ENCODE results near the gene HAPLN2. TPM values are rescaled to one million over a fixed set of nuclear protein-coding genes. Genes with fewer than 3 reads are reported as not detected.
A peak's percentile ranks its signal among the peaks of the same experiment; 100 is the strongest.

Gene HAPLN2
- polyA plus RNA-seq: not detected

- DNase-seq: no peak
- no peak within 1 kb of the TSS for H3K27ac Mint-ChIP-seq
- no peaks in the 10 kb centered on the region for H3K4me1 Mint-ChIP-seq
- no peaks in the 10 kb centered on the region for H3K9me3 Mint-ChIP-seq
- H3K4me3 Mint-ChIP-seq: no peak within 1 kb of the TSS
- H3K27me3 Mint-ChIP-seq (ENCODE audit: low read depth in 3 of 3): peaks cover 13 to 25% (median 21%) of the 10 kb centered on the region in 3 donors
- no peaks in the 10 kb centered on the region for H3K36me3 Mint-ChIP-seq
Observed at GRCh38 chr1:156618853-156619581, at the start of gene HAPLN2. TSS of gene HAPLN2 (plus strand) at chr1:156619415. CDS start at chr1:156623491, 4,076 bp downstream.

DNA sequence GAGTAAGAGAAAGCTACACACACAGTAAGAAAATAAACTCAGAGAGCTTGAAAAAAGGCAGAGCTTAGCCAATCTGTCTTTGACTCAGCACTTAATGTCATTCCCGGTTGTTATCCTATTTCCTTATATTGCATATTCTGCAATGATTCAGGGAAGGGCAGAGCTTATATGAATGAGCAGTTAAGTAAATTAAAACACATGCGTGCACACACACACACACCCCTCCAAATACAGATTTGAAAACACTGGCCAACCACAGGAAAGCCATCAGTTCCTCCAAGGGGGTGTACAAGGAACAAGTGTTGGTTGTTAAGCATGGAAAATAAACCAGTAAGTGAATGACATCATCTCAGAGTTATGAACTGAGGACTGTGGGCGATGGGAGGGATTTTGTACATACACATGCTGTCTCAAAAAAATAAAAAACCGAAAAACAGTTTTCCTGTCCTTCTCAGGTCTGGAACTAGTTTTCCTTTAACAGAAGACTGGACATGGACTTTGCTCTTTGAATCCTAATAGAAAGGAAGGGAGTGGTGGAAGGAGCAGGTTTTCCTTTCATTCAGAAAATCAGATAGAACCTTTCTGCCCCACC lies 47.9 kb upstream of the HAPLN2 start:
- H3K27ac Mint-ChIP-seq: no peak overlapping the region
- peak overlapping the region in 1 of 5 donors; percentile 85 for H3K4me3 Mint-ChIP-seq
- H3K9me3 Mint-ChIP-seq: no peaks in the 10 kb centered on the region
- H3K27me3 Mint-ChIP-seq (ENCODE audit: low read depth in 3 of 3): peaks cover 5 to 28% (median 25%) of the 10 kb centered on the region in 3 donors
- no peaks in the 10 kb centered on the region for H3K36me3 Mint-ChIP-seq
- H3K4me1 Mint-ChIP-seq: peaks cover 12 to 22% of the 10 kb centered on the region in 2 donors
- no peak for DNase-seq

GRCh38 chr1:156571919-156572662 lies 47.1 kb upstream of the HAPLN2 start, which contains the start of gene IQGAP3:
TSS of gene IQGAP3 (minus strand) at chr1:156572565. CDS start at chr1:156572529, 36 bp downstream.
- Mint-ChIP-seq H3K9me3 (no peaks in the 10 kb centered on the region), H3K4me1 (peaks cover 12 to 22% of the 10 kb centered on the region in 2 donors), H3K36me3 (no peaks in the 10 kb centered on the region), H3K27me3 (ENCODE audit: low read depth in 3 of 3) (peaks cover 5 to 28% (median 25%) of the 10 kb centered on the region in 3 donors), H3K27ac (peak within 1 kb of the TSS in 1 of 6 donors; percentile 12), H3K4me3 (peak within 1 kb of the TSS; percentile 60 to 85 (median 80))
- peak; percentile 47 to 59 (median 57) for DNase-seq

GRCh38 chr1:156572663-156573018 lies 46.6 kb upstream of the HAPLN2 start:
- H3K27me3 Mint-ChIP-seq (ENCODE audit: low read depth in 3 of 3): peaks cover 5 to 30% (median 25%) of the 10 kb centered on the region in 3 donors

GRCh38 chr1:156574039-156574633 lies 45.1 kb upstream of the HAPLN2 start:
- Mint-ChIP-seq H3K4me3 (no peak overlapping the region), H3K4me1 (peaks cover 12 to 22% of the 10 kb centered on the region in 2 donors)

More at GRCh38 chr1:156572663-156573018, 46.6 kb upstream of the HAPLN2 start:
- Mint-ChIP-seq H3K27ac (peak overlapping the region in 1 of 6 donors; percentile 12), H3K4me1 (peaks cover 12 to 22% of the 10 kb centered on the region in 2 donors), H3K4me3 (peak overlapping the region; percentile 60 to 85 (median 80)), H3K9me3 (no peaks in the 10 kb centered on the region), H3K36me3 (no peaks in the 10 kb centered on the region)
- no peak for DNase-seq

GRCh38 chr1:156577550-156577949 lies 41.7 kb upstream of the HAPLN2 start:
- no peak overlapping the region for H3K4me3 Mint-ChIP-seq
- H3K4me1 Mint-ChIP-seq: peaks cover 9 to 10% of the 10 kb centered on the region in 2 donors
- peaks cover 3 to 21% (median 14%) of the 10 kb centered on the region in 3 donors for H3K27me3 Mint-ChIP-seq (ENCODE audit: low read depth in 3 of 3)
- DNase-seq: no peak
- no peaks in the 10 kb centered on the region for H3K9me3 Mint-ChIP-seq
- peak overlapping the region in 1 of 6 donors; percentile 32 for H3K27ac Mint-ChIP-seq
- no peaks in the 10 kb centered on the region for H3K36me3 Mint-ChIP-seq

More at GRCh38 chr1:156574039-156574633, 45.1 kb upstream of the HAPLN2 start:
- H3K9me3 Mint-ChIP-seq: no peaks in the 10 kb centered on the region
- H3K36me3 Mint-ChIP-seq: no peaks in the 10 kb centered on the region
- peaks cover 5 to 34% (median 25%) of the 10 kb centered on the region in 3 donors for H3K27me3 Mint-ChIP-seq (ENCODE audit: low read depth in 3 of 3)
- H3K27ac Mint-ChIP-seq: no peak overlapping the region
- DNase-seq: no peak

DNA sequence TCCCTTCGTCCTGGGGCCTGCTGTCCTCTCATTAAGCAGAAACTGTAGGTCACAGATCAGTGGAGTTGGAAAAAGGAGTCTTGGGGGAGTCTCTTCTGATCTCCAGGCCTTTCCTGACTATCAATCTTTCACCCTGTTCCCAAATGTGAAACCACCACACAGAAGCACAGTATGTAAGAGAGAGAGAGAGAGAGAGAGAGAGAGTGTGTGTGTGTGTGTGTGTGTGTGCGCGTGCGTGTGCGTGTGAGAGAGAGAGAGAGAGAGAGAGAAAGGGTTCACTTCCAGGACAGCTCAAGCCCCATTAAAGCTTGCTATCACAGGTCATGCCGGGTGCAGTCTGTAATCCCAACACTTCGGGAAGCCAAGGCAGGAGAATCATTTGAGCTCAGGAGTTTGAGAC lies 41.2 kb upstream of the HAPLN2 start:
- DNase-seq: no peak
- Mint-ChIP-seq H3K4me3 (no peak overlapping the region), H3K27ac (peak overlapping the region in 3 of 6 donors; percentile 32 to 80 (median 41)), H3K4me1 (peaks cover 7% of the 10 kb centered on the region in 2 donors), H3K36me3 (no peaks in the 10 kb centered on the region), H3K27me3 (ENCODE audit: low read depth in 3 of 3) (peaks cover 5 to 17% (median 12%) of the 10 kb centered on the region in 3 donors), H3K9me3 (no peaks in the 10 kb centered on the region)

DNA sequence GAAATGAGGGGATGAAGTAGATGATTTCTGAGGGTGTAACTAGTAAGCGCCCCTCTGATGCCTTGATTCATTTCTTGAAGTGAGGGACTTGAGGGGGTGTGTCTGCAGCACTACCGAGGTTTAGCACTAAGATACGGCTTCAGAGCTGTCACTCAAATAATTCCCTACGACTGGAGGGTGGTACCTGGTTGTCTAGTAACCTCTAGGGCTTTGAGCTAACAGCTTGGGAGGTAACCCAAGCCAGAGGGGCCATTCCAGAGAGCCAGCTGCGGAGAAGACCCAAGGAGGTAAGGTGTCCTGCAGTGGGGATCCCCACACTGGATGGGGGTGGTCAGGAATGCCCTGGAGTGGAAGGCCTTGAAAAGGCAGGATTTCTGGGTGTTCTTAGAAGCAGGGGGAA lies 39.7 kb upstream of the HAPLN2 start, which contains the start of gene TTC24:
Gene TTC24, plus strand, starts transcription at position 252 of the 400 bp plus-strand sequence. CDS start 1,642 bp downstream, outside the sequence.
- Mint-ChIP-seq H3K27ac (no peak within 1 kb of the TSS), H3K36me3 (no peaks in the 10 kb centered on the region), H3K27me3 (ENCODE audit: low read depth in 3 of 3) (peaks cover 2 to 15% (median 9%) of the 10 kb centered on the region in 3 donors), H3K4me3 (no peak within 1 kb of the TSS), H3K4me1 (peaks cover 12 to 13% of the 10 kb centered on the region in 2 donors), H3K9me3 (no peaks in the 10 kb centered on the region)
- DNase-seq: no peak

DNA sequence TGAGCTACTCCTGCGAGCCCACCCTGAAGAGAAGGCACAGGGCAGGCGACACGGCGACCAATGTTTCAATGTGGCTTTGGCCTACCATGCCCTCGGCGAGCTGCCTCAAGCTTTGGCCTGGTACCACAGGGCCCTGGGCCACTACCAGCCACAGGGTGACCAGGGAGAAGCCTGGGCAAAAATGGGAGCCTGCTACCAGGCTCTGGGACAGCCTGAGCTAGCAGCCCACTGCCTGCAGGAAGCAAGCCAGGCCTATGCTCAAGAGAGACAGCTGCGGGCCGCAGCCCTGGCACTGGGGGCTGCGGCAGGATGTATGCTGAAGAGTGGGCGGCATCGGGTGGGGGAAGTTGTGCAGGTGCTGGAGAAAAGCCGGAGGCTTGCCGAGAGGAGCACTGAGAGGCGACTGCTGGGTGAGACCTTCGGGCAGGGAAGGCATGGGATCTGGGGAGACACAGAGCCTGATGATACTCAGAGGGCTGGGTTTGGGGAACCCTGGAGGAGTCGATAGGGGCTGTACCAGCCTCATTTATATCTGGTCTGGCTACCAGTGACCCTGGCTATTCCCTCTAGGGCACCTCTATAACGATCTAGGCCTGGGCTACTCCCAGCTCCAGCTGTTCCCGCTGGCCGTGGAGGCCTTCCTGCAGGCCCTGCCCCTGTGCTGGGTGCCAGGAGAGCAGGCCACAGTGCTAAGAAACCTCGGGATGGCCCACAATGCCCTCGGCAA lies 37.4 kb upstream of the HAPLN2 start:
- Mint-ChIP-seq H3K27ac (peak overlapping the region; percentile 81 to 93 (median 87)), H3K36me3 (no peaks in the 10 kb centered on the region), H3K4me3 (peak overlapping the region; percentile 76 to 85 (median 81)), H3K27me3 (ENCODE audit: low read depth in 3 of 3) (peaks cover 2 to 11% (median 2%) of the 10 kb centered on the region in 3 donors), H3K9me3 (no peaks in the 10 kb centered on the region), H3K4me1 (peaks cover 12 to 13% of the 10 kb centered on the region in 2 donors)
- DNase-seq: no peak

DNA sequence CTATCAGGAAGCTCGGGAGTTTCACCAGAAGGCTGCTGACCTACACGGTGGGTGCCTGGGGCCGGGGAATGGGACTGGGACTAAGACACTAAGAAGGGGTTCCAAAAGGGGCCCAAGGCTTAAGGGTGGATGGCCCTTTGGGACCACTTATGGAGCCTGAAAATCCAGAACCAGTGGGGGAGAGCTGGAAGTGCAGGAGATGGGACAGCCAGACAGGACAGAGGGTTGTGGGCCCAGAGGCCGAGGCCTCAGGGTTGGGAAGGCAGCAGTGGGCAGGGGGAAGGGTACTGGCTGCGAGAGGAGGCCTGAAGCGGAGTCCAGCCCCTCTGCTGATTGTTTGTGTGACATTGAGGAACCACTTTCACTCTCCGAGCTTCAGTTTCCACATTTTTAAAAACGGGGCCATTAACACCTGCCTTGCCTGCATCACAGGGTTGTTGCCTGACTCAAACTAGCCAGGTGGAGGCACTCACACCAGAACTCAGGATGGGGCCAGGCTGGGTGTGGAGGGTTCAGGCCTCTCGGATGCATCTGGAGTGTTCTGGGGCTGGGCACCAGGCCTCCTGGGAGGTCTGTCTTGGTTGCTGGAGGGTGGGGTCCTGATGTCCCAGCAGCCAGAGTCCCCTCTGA lies 36.7 kb upstream of the HAPLN2 start:
- Mint-ChIP-seq H3K4me1 (peaks cover 12 to 13% of the 10 kb centered on the region in 2 donors), H3K27me3 (ENCODE audit: low read depth in 3 of 3) (peaks cover 2 to 9% (median 2%) of the 10 kb centered on the region in 3 donors), H3K9me3 (no peaks in the 10 kb centered on the region), H3K36me3 (no peaks in the 10 kb centered on the region), H3K4me3 (peak overlapping the region; percentile 49 to 85 (median 77)), H3K27ac (peak overlapping the region; percentile 77 to 91 (median 82))
- DNase-seq: no peak

DNA sequence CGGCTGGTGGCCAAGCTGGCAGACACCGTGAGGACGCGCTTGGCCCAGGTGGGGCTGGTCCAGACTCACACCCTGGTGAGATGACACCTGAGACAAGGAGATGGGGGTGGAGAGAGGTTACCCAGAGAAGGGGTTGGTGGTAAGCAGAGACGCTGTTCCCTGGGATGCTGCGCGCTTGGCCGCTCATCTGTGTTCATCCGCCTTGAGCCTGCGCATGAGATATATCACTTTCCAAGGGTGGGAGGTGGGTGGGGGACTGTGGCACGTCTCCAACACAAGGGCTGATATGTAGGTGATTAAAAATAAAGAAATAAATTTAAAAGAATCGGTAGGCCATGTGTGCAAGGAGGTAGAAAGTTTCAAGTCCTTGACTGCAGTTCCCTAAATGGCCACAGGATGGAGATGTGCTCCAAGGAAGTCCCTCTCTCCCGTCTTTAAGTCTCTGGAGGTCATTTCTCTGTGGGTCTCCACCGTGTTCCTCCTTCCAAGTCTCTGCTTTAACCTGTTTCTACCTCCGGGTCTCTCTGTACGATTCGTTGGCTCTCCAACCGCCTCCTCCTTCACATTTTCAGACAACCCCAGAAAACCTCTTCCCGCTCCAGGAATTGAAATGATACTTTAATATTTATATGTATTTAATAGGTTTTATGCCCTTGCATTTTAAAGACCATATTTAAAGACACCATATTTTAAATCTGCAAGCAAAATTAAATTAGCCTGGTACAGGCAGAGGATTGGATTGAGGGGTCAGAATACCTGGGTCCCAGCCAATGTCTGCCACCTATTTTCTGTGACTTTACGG lies 35.2 kb upstream of the HAPLN2 start:
- Mint-ChIP-seq H3K36me3 (no peaks in the 10 kb centered on the region), H3K27ac (peak overlapping the region in 2 of 6 donors; percentile 17 to 68), H3K27me3 (ENCODE audit: low read depth in 3 of 3) (peaks cover 2 to 5% (median 2%) of the 10 kb centered on the region in 3 donors), H3K9me3 (no peaks in the 10 kb centered on the region), H3K4me1 (peaks cover 12 to 13% of the 10 kb centered on the region in 2 donors), H3K4me3 (peak overlapping the region in 1 of 5 donors; percentile 33)
- DNase-seq: peak; percentile 62 to 71 (median 67)

DNA sequence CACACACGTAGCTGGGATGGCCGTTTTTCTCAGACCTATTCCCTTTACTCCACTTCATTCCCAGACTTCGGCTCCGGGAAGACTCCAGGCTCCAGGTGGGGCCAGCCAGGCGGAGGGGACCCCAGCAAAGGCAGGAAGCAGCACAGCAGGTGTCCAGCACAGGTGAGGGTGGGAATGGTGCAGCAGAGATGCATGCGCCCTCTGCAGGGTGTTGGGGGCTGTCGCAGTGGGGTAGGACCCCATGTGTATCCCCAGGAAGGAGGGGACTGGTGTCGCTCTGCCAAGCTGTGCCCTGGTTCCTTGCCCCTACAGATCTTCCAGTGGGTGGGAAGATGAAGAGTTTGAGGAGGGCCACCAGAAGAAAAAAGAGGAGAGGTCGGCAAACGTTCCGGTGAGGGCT lies 34.4 kb upstream of the HAPLN2 start:
- Mint-ChIP-seq H3K4me3 (no peak overlapping the region), H3K27me3 (ENCODE audit: low read depth in 3 of 3) (peaks cover 2 to 5% (median 2%) of the 10 kb centered on the region in 3 donors), H3K27ac (no peak overlapping the region), H3K9me3 (no peaks in the 10 kb centered on the region), H3K4me1 (peaks cover 12 to 13% of the 10 kb centered on the region in 2 donors), H3K36me3 (no peaks in the 10 kb centered on the region)
- no peak for DNase-seq

Data from immature natural killer cell (primary cell).